Gastrocnemius medialis (tissue), 4 donors: ENCODE results near the gene CFAP46.

Source experiments
- CTCF ChIP-seq, 5 experiments: fragments of 450-650 bp in 3 of 5; fragments of 200-600 bp in 2 of 5; sonication (generic) in 2 of 5; IDR thresholded peaks in 4 of 5; conservative IDR thresholded peaks in 1 of 5; 1 replicate in 4 of 5; 2 replicates in 1 of 5; pipeline ENCODE4 v1.5.1; 2016 to 2019; ENCODE audit warnings: antibody characterized with exemption in 5 of 5, mild to moderate bottlenecking in 3 of 5, moderate library complexity in 3 of 5
- POLR2A ChIP-seq, 2 donors: fragments of 450-650 bp; IDR thresholded peaks; one replicate each; pipeline ENCODE4 v1.6.1; 2017; ENCODE audit warnings: antibody characterized with exemption in 2 of 2, mild to moderate bottlenecking in 2 of 2, moderate library complexity in 2 of 2

GRCh38 chr10:132867801-132868644 lies 74.3 kb downstream of the CFAP46 start:
- TF ChIP-seq POLR2A (IDR thresholded peaks at IDR 0.05) (no peak), CTCF (IDR thresholded peaks at IDR 0.05 in 4 of 5, conservative IDR thresholded peaks at IDR 0.05 in 1 of 5) (no peak)
